Measurements from ENCODE around the gene BACE1-AS.

- TF ChIP-seq, protein P1, sequence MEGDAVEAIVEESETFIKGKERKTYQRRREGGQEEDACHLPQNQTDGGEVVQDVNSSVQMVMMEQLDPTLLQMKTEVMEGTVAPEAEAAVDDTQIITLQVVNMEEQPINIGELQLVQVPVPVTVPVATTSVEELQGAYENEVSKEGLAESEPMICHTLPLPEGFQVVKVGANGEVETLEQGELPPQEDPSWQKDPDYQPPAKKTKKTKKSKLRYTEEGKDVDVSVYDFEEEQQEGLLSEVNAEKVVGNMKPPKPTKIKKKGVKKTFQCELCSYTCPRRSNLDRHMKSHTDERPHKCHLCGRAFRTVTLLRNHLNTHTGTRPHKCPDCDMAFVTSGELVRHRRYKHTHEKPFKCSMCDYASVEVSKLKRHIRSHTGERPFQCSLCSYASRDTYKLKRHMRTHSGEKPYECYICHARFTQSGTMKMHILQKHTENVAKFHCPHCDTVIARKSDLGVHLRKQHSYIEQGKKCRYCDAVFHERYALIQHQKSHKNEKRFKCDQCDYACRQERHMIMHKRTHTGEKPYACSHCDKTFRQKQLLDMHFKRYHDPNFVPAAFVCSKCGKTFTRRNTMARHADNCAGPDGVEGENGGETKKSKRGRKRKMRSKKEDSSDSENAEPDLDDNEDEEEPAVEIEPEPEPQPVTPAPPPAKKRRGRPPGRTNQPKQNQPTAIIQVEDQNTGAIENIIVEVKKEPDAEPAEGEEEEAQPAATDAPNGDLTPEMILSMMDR (IDR thresholded peaks at IDR 0.05): no peak
- no peak for TF ChIP-seq POLR2AphosphoS5 (IDR thresholded peaks at IDR 0.05)
- TF ChIP-seq POLR2A (IDR thresholded peaks at IDR 0.05): no peak
Measured at GRCh38 chr11:117289795-117290194, 1.4 kb upstream of the BACE1-AS start.
